LNCaP clone FGC (cell line): ENCODE measurements around the gene FADS1.

Experiments
- DNase-seq: peaks from one replicate; pipeline ENCODE4 v3.0.0-alpha.2; 2011; ENCODE audit warnings: low read depth
- H3K4me3 ChIP-seq: 2 replicates; pipeline ENCODE4 v1.5.1; 2011; ENCODE audit warnings: mild to moderate bottlenecking, low read depth, low read length, control low read depth
- TF ChIP-seq, protein P1 (sequence below): IDR thresholded peaks from 2 replicates; pipeline ENCODE4 v1.5.1; 2012; ENCODE audit warnings: mild to moderate bottlenecking; ENCODE audit not compliant: control insufficient read depth, insufficient read depth; ENCODE audit errors: extremely low read depth

FADS1 gene

DNA sequence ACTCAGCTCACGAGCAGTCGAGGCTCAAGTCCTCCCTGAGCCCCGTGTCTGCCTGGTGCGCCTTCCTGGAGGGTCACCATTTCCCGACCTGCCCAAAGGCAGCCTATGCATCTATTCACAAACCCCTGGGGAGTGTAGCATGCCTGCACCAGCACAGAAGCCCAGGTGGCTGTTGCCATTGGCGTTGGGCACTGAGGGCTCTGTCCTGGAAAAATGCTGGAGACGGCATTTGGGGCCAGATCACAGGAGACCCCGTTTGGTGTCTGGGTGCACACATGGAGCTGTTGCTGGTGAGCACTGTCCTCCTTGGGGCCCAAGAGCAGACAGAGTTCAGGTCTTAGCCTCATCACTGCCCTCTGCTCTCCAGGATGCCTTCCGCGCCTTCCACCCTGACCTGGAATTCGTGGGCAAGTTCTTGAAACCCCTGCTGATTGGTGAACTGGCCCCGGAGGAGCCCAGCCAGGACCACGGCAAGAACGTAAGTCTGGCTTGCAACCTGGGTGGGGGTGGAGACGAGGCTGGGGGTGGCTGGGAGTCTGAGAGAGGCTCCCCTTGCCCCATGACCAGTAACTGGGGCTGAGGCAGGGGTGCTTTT lies 20.7 kb upstream of the FADS1 start:
- DNase-seq, result no peak

DNA sequence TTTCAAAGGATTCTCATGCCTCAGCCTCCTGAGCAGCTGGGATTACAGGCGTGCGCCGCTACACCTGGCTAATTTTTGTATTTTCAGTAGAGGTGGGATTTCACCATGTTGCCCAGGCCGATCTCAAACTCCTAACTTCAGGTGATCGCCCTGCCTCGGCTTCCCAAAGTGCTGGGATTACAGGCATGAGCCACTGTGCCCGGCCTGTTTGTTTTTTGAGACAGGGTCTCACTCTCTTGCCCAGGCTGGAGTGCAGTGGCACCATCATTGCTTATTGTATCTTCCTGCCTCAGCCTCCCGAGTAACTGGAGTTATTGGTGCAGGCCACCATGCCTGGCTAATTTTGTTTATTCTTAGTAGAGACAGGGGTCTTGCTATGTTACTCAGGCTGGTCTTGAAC lies 19.4 kb upstream of the FADS1 start:
- no peak for DNase-seq
- TF ChIP-seq, protein P1, sequence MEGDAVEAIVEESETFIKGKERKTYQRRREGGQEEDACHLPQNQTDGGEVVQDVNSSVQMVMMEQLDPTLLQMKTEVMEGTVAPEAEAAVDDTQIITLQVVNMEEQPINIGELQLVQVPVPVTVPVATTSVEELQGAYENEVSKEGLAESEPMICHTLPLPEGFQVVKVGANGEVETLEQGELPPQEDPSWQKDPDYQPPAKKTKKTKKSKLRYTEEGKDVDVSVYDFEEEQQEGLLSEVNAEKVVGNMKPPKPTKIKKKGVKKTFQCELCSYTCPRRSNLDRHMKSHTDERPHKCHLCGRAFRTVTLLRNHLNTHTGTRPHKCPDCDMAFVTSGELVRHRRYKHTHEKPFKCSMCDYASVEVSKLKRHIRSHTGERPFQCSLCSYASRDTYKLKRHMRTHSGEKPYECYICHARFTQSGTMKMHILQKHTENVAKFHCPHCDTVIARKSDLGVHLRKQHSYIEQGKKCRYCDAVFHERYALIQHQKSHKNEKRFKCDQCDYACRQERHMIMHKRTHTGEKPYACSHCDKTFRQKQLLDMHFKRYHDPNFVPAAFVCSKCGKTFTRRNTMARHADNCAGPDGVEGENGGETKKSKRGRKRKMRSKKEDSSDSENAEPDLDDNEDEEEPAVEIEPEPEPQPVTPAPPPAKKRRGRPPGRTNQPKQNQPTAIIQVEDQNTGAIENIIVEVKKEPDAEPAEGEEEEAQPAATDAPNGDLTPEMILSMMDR, result no peak
- no peak overlapping the region for H3K4me3 ChIP-seq

More for the DNA sequence above, 20.7 kb upstream of the FADS1 start:
- H3K4me3 ChIP-seq, result no peak overlapping the region
- TF ChIP-seq, protein P1, result no peak

DNA sequence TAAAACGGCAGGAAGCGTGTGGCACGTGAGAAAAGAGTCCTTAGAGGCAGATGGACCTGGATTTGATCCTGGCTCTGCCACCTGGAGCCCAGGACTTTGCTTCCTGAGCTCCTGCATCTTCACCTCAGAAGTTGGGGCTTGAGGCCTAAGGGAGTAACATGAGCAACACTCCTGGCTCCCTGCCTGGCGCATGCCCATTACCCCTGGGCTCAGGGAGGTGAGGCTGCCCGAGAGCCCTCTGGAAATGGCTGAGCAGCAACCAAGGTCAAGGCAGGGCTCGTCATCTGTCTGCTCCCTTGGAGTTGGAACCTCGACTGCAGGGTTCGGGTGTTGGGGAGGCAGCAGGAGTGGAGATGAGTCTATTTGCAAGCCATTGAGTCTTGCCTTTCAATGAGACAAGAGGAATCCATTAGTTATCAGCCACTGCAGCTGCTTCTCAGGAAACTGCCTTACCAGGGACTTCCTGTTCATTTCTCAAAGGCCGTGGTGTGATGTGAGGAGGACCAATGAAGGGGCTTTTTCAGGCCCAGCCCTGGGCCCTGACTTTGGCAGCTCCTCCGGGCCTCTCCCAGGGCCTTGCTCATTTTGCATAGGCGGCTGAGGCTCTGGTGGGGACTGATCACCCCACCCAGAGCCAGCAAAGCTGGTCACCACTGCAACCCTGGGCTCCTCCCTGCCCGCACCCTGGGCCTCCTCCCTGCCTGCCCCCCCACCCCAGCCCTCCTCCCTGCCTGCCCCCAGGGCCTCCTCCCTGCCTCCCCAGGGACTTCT lies 17.7 kb upstream of the FADS1 start:
- no peak overlapping the region for H3K4me3 ChIP-seq
- no peak for DNase-seq
- TF ChIP-seq, protein P1, result no peak

DNA sequence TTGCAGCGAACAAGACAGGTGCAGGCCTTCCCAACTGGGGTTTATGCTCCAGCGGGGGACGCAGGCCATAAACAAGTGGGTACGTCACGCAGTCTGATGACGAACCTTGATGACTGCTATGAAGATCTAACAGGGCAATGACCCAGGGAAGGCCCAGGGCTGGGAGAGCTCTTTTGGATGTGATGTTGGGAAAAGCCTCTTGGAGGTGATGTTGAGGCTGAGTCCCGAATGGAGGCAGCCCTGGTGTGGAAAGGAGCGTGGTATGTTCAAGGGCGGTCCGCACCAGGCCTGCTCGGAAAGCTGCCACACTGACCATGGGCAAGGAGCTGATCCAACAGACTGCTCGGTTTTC lies 17.1 kb upstream of the FADS1 start:
- no peak overlapping the region for H3K4me3 ChIP-seq
- no peak for DNase-seq
- TF ChIP-seq, protein P1, result no peak

DNA sequence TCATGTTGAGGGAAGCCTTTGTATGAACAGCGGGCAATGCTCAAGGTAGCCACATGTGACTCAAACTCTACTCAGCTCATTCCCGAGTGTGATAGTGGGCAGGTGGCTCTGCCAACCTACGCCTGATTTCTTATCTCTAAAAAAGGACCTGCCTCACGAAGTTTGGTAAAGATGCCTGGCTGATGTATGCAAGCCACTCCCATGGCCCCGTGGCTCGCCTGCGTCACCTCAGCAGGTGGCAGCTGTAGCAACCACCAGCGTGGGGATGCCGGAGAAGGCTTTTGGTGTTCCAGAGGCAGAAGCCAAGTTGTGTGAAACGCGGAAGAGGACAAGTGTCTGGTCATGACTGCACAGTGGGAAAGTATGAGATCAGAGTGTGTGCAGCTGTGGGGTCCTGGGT lies 16.7 kb upstream of the FADS1 start:
- no peak for DNase-seq
- TF ChIP-seq, protein P1, result no peak
- H3K4me3 ChIP-seq, result no peak overlapping the region

DNA sequence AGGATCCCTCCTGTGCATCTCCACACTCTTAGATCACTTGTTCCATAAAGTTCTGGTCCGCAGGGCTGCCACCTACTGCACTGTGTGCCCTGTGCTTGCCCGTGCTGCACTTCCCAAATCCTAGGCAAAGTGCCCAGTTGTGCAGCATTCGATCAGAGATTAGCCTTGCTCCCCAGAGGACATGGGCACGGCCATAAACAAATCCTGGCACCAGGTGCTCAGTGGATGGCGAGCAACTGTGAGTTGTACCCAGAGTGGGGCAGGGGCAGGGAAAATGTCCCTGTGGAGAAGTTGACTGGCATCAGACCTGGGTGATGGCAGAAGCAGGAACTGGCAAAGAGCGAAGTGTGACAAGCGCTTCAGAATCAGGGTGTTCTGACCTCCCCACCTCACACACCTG lies 16.0 kb upstream of the FADS1 start:
- DNase-seq, result no peak
- no peak overlapping the region for H3K4me3 ChIP-seq

More for the DNA sequence above, 16.0 kb upstream of the FADS1 start:
- TF ChIP-seq, protein P1, result peak; percentile 15; the same call in 1 of the 2 replicates
